Testis (tissue), 2 donors: ENCODE data around the gene CIBAR2.

ENCODE experiments used
- POLR2A ChIP-seq: fragments of 450-650 bp; IDR thresholded peaks from one replicate; pipeline ENCODE4 v1.6.1; 2017; ENCODE audit warnings: antibody characterized with exemption, mild to moderate bottlenecking, moderate library complexity
- TF ChIP-seq, protein P1 (sequence below), 3 experiments: fragments of 450-650 bp in 2 of 3; fragments of 200-600 bp in 1 of 3; sonication (generic) in 1 of 3; IDR thresholded peaks; one replicate each; pipeline ENCODE4 v1.5.1; 2016 to 2019; ENCODE audit warnings: antibody characterized with exemption in 3 of 3, mild to moderate bottlenecking in 2 of 3, moderate library complexity in 1 of 3

DNA sequence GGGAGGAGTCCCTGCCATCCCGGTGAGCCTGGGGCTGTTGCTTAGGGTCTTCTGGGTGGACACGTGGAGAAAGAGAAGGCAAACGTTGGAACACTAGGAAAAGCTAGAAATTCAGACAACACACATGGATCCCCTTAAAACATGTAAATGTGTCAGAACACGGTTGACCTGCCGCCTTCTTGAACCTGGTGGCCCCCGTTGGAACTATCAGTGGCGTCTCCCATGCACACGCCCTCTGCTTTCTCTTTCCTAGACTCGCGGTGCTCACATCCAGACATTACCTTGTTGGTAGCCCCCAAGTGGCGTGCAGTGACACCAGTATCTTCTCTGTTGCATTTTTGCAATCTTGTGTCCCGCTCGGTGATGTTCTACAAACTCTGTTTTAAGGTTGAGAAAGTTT is 18.6 kb downstream of the CIBAR2 start:
- TF ChIP-seq, protein P1, sequence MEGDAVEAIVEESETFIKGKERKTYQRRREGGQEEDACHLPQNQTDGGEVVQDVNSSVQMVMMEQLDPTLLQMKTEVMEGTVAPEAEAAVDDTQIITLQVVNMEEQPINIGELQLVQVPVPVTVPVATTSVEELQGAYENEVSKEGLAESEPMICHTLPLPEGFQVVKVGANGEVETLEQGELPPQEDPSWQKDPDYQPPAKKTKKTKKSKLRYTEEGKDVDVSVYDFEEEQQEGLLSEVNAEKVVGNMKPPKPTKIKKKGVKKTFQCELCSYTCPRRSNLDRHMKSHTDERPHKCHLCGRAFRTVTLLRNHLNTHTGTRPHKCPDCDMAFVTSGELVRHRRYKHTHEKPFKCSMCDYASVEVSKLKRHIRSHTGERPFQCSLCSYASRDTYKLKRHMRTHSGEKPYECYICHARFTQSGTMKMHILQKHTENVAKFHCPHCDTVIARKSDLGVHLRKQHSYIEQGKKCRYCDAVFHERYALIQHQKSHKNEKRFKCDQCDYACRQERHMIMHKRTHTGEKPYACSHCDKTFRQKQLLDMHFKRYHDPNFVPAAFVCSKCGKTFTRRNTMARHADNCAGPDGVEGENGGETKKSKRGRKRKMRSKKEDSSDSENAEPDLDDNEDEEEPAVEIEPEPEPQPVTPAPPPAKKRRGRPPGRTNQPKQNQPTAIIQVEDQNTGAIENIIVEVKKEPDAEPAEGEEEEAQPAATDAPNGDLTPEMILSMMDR (IDR thresholded peaks at IDR 0.05): no peak
- TF ChIP-seq POLR2A: no peak
